WTC11 (cell line): ENCODE results near the gene RIBC2.

Experiments used
- CREM ChIP-seq: sonication (generic); formaldehyde crosslinking; IDR thresholded peaks from 2 replicates; pipeline ENCODE4 v1.8.1; 2022; ENCODE audit warnings: mild to moderate bottlenecking, missing genetic modification reagents, moderate library complexity
- GABPB1 ChIP-seq: sonication (generic); formaldehyde crosslinking; IDR thresholded peaks from 2 replicates; pipeline ENCODE4 v1.8.1; 2023; ENCODE audit warnings: mild to moderate bottlenecking, missing genetic modification reagents
- KAT7 ChIP-seq: sonication (generic); formaldehyde crosslinking; IDR thresholded peaks from 2 replicates; pipeline ENCODE4 v1.8.1; 2023; ENCODE audit warnings: missing genetic modification reagents, mild to moderate bottlenecking, borderline replicate concordance
- NFATC4 ChIP-seq: fragments of 250-450 bp; sonication (Bioruptor Pico); IDR thresholded peaks from 2 replicates; pipeline ENCODE4 v1.9.0; 2021; ENCODE audit warnings: mild to moderate bottlenecking
- NFE2L1 ChIP-seq: sonication (generic); formaldehyde crosslinking; IDR thresholded peaks from 2 replicates; pipeline ENCODE4 v1.8.1; 2023; ENCODE audit warnings: missing genetic modification reagents
- NR1H2 ChIP-seq: sonication (generic); formaldehyde crosslinking; IDR thresholded peaks from 2 replicates; pipeline ENCODE4 v1.9.0; 2021; ENCODE audit warnings: mild to moderate bottlenecking, moderate library complexity, missing genetic modification reagents
- ZNF232 ChIP-seq: sonication (generic); formaldehyde crosslinking; IDR thresholded peaks from 2 replicates; pipeline ENCODE4 v1.8.0; 2022; ENCODE audit warnings: mild to moderate bottlenecking, missing genetic modification reagents
- TF ChIP-seq, protein P1 (sequence below): fragments of 200-600 bp; IDR thresholded peaks from 2 replicates; pipeline ENCODE4 v1.8.0; 2022; ENCODE audit warnings: antibody characterized with exemption

DNA sequence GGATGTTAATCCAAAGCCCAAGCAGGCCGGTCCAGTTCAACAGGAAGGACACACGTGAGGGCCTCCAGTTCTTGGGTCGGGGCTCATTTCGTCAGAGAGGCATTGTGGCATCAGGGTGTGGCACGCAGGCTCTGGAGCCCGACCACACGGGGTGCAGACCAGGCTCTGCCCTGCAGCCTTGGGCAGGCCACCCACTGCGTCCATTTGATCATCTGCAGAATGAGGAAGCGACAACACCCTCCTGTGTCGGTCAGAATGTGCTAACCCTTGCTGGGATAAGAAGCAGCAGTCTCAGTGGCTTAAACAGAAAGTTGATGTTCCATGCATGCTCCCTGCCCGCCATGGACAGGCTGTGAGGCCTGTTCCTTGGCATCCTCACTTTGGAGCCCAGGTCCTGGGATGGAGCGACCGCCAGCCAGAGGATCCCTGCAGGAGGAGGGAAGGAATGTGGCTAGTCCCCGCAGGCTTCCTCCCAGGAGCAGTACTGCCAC is 10.8 kb downstream of the RIBC2 start:
- TF ChIP-seq, protein P1, sequence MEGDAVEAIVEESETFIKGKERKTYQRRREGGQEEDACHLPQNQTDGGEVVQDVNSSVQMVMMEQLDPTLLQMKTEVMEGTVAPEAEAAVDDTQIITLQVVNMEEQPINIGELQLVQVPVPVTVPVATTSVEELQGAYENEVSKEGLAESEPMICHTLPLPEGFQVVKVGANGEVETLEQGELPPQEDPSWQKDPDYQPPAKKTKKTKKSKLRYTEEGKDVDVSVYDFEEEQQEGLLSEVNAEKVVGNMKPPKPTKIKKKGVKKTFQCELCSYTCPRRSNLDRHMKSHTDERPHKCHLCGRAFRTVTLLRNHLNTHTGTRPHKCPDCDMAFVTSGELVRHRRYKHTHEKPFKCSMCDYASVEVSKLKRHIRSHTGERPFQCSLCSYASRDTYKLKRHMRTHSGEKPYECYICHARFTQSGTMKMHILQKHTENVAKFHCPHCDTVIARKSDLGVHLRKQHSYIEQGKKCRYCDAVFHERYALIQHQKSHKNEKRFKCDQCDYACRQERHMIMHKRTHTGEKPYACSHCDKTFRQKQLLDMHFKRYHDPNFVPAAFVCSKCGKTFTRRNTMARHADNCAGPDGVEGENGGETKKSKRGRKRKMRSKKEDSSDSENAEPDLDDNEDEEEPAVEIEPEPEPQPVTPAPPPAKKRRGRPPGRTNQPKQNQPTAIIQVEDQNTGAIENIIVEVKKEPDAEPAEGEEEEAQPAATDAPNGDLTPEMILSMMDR = no peak
- TF ChIP-seq GABPB1 = no peak
- no peak for TF ChIP-seq NR1H2 (CRISPR knock-in tag)
- no peak for TF ChIP-seq ZNF232 (CRISPR knock-in tag)
- TF ChIP-seq CREM (CRISPR knock-in tag) = no peak
- no peak for TF ChIP-seq NFATC4 (CRISPR knock-in tag)
- no peak for TF ChIP-seq KAT7 (CRISPR knock-in tag)
- TF ChIP-seq NFE2L1 (CRISPR knock-in tag) = no peak
